HG03095 (cell line): ENCODE measurements around the gene TPP1.

Experiments
- ATAC-seq: cut with Tn5 transposase; IDR thresholded peaks from one replicate; pipeline ENCODE4 v1.9.1; 2021; ENCODE audit warnings: moderate library complexity; ENCODE audit not compliant: unreplicated experiment

Gene TPP1

DNA sequence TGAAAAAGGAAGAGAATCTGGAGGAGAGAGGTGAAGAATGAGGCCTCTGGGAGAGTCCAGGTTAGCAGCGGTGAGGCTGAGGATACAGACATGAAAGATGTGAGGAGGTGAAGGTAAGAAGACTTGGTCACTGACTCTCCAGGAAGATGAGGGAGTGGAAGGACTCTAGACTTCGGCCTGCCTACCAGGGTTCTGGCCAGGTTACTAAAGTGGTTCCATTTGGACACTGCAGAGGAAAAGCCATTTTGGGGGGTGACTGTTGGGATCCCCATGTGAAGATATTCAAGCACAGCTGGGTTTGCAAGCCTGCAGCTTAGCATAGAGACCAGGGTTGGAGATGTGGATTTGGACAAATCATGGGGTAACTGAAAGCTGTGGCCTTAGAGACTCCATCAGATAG, 28.6 kb upstream of the TPP1 start:
- ATAC-seq: no peak

DNA sequence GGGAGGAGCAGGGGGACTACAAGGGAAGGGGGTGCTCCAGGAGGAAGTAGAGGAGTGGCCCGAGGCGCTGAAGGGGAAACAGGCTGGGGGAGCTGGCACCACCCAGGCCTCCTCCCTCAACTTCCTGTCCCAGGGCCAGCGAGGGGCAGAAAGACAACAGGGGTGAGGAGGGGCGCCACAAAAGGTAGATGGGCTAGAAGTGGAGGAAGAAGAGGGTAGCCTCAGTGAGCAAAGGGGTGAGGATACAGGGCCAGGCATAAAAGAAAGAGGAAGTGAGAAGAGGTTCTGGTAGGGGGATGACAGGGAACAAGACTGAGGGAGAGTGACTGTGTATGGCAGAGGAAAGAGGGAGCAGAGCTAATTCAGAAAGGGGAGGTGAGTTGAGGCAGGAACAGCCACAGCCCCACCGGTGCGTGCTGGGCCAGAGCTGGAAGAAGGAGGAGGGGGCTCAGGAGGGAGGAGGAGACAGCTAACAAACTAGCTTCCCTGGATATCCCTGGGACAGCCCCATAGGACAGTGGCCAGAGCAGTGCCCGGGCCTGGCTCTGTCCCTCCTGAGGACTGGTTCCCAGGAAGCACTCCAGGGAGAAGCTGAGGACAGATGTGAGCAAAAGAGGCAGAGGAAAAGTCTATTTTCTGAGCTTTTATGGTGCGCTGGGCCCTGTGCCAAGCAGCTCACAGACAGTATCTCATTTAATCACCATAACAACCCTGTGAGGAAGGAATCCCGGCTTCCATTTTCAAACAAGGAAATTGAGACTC, 27.9 kb upstream of the TPP1 start:
- peak; percentile 93 for ATAC-seq

GRCh38 chr11:6646576-6646917, 27.3 kb upstream of the TPP1 start:
- no peak for ATAC-seq

GRCh38 chr11:6646071-6646470, 26.8 kb upstream of the TPP1 start:
- no peak for ATAC-seq

- no peak for ATAC-seq
Measured at GRCh38 chr11:6642957-6643356, 23.7 kb upstream of the TPP1 start.

GRCh38 chr11:6640985-6641701, 21.9 kb upstream of the TPP1 start:
- ATAC-seq: no peak

DNA sequence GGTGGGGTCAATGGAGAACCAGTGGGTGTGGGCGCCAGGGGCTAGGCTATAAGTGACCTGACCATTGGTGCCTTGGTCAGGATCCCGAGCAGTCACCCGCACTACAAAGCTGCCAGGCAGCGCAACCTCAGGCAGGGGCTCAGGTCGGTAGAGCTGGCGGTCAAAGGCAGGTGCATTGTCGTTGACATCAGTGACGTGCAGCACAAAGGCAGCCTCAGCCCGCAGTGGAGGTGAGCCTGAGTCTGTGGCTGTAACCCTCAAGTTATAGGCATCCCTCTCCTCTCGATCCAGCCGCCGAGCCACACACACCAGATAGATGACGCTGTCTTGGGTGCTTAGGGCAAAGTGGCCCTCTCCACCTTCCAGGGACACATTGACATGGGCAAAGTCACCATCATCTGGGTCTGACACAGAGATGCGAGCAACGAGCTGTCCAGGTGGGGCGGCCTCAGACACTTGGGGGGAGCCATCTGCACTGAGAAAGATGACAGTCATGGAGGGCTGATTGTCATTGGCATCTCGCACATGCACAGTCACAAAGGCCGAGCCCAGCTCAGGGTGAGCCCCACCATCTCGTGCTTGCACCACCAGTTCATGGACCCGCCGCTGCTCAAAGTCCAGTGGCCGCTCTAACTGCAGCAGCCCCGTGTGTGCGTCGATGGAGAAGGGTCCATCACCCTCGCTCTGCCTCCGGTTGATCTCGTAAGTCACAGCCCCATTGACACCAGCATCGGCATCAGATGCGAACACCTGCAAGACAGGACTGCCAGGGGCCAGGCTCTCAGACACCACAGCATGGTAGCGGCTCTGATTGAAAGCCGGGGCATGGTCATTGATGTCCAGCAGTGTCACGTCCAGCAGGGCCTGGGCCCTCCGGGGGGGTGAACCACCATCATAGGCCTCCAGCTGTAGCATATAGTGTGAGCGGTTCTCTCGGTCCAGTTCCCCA, 21.1 kb upstream of the TPP1 start:
- ATAC-seq: no peak

GRCh38 chr11:6638429-6638828, 19.2 kb upstream of the TPP1 start:
- ATAC-seq: no peak

GRCh38 chr11:6637871-6638270, 18.6 kb upstream of the TPP1 start:
- ATAC-seq: no peak

DNA sequence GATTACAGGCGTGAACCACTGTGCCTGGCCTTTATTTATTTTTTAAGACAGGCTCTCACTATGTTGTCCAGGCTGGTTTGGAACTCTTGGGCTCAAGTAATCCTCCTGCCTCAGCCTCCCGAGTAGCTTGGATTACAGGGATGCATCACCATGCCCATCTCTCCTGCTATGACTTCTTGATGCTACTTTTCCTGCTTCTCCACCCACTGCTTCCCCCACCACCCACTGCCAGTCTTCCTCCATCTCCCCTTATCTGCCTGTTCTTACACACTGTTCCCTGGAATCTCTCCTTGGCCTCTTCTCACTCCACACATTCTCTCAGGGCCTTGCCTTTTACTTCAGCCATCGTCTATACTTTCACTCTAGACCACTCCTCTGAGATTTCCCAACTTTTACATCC, 17.3 kb upstream of the TPP1 start:
- ATAC-seq: no peak

- ATAC-seq: no peak
Measured at GRCh38 chr11:6635082-6635932, 16.1 kb upstream of the TPP1 start.

DNA sequence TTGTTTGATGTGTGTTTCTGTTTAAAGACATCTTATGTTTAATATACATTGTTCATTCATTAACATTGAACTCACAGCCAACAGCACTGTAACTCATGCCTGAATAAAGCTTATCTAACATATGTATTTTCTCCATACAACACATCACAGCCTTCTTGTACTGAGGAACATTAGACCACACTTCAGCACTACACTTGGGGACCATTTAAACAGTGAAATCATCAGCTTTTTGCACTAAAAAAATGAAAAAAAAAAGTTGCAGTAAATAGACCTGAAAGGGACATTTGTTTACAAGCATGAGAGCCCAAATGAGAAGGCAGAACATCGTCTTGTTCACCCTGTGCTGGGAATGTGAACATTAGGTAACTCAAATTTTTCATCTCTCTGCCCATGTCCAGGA, 15.3 kb upstream of the TPP1 start:
- no peak for ATAC-seq

DNA sequence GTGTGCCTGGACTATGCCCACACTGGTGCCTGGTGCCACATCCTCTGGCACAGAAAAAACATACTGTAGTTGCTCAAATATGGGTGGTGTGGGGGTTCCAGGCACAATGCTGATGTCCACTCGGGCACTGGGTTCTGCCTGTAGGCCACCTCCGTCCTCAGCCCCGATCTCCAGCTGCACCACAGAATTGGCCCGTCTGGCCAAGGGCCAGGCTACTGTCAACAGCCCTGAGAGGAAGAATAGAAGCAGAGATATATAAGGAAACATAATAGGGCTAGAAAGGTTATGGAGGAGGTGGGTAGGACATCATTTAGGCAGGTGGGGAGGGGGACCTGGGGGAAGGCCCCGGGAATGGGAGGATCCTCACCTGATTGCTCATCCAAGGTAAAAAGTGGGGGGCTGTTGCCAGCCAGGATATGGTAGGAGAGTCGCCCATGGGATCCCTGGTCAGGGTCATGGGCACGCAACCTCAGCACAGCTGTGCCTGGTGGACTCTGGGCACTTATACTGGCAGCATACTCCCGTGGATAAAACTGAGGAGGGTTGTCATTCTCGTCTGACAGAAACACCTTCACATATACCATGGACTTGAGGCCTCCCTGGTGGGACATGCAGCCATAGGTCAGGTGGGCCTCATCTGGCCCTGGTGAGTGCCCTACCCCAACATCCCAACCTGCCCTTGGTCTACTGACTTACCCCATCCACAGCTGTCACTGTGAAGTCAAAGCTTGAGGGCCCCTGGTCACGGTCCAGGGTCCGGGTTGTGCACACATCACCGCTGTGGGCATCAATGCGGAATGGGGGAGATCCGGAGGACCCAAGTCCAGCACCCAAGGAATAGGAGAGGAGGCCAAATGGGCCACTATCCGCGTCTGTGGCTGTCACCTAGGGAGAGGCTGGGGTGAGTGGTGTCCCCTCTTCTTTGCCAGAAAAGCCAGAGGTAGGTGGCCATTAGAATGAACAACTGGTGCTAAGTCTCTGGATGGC, 14.5 kb upstream of the TPP1 start:
- no peak for ATAC-seq

DNA sequence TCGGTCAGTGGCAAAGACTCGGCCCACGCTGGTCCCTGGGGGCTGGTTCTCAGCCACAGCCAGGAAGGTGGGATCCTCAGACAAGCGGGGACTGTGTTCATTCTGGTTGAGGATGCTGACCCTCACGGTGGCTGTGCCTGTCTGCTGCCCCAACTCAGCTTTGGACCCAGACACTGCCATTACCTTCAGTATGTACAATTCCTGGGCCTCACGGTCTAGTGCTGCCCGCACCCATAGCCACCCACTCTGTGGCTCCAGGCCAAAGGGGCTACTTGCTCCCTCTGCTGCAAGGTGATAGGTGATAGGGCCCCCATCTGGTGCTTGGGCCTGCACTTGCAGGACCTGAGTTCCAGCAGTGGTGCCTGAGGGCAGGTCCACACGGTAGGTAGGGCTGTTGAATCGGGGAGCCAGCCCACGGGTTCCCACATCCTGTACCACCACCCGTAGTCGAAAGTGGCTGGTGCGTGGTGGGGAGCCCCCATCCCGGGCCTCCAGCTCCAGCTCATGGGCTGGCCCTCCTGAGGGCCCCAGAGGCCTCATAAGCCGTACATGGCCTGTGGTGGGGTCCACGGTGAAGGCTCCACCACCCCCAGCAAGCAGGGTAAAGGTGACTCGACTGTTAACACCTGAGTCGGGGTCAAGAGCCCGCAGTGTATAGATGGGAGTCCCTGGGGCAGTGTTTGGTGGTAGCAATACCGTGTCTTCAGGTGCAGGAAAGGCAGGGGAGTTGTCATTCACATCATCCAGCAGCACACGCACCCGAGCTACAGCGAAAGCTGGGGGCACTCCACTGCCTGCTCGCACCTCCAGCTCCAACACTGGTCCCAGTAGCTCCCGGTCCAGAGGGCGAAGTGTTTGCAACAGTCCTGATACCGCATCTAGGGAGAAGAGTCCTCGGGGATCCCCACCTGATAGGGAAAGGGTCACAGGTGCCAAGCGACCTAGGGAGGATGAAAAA, 13.2 kb upstream of the TPP1 start:
- no peak for ATAC-seq

DNA sequence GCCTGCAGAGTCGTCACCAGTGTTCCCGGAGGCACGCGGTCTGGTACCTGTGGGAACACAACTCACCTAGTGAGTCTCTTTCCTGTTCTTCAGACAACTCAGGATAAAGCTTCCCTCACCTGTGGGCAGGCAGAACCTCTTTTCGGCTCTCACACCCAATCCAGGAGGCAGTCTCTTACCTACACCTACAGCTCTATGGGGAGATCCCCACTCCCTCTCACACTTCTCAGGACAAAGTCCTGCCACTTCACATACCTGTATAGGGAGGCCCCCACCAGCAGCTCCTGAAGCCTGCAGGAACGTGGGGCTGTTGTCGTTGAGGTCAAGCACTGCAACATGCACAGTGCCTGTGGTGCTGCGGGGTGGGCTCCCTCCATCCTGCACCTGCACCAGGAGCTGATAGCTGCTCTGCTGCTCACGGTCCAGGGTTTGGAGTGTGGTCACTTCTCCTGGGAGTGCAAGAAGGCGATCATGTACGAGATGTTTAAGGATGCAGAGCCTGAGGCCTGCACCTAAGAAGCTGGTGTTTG, 12.2 kb upstream of the TPP1 start:
- no peak for ATAC-seq

DNA sequence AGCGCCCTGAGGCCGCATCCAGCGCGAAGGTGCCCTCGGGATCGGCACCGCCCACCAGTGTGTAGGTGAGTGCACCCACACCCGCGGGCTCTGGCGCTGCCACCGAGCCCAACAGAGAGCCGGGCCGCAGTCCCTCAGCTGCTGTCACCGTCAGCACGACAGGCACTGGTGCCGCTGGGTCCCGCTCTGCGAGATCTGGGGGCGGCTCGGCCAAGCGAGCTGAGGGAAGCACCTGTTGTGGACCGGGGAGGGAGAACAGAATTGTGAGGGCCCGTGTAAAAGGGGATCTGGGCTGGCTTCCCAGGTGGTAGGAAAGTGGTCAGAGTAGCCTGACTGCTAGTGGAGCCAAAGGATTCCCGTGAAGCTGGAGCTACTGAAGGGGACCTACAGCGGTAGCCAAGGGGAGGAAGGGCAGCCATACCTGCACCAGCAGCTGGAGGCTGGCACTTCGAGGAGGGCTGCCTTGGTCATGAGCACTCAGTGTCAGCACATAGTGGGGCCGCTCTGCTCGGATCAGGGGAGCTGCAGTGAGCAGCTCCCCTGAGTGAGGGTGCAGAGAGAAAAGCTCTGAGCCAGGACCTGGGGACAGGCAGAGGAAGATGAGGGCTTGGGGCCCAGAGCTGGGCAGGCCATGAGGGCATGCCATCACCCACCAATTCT, 11.5 kb upstream of the TPP1 start:
- ATAC-seq: no peak

GRCh38 chr11:6629892-6630631, 10.8 kb upstream of the TPP1 start:
- no peak for ATAC-seq
